H9 (cell line): ENCODE results near the gene PANX2. TPM values are rescaled to one million over a fixed set of nuclear protein-coding genes. Genes with fewer than 3 reads are reported as not detected.

Experiments
- DNase-seq: peaks from one replicate; pipeline ENCODE4 v3.0.0-alpha.2; 2017
- H2AFZ ChIP-seq: one replicate; pipeline ENCODE4 v1.6.1; 2013; ENCODE audit warnings: mild to moderate bottlenecking, low read length, control low read depth, moderate library complexity
- H2AK5ac ChIP-seq: 2 replicates; pipeline ENCODE4 v1.6.1; 2013; ENCODE audit warnings: low read length, control low read depth, mixed read lengths; ENCODE audit not compliant: insufficient read length
- H2BK120ac ChIP-seq: one replicate; pipeline ENCODE4 v1.6.1; 2013; ENCODE audit warnings: low read depth, mild to moderate bottlenecking, low read length, control low read depth, inconsistent platforms; ENCODE audit not compliant: poor library complexity, severe bottlenecking
- H2BK12ac ChIP-seq: 2 replicates; pipeline ENCODE4 v1.6.1; 2013; ENCODE audit warnings: low read length, control low read depth, mixed read lengths, low read depth; ENCODE audit not compliant: insufficient read length
- H2BK15ac ChIP-seq: 2 replicates; pipeline ENCODE4 v1.6.1; 2013; ENCODE audit warnings: low read depth, low read length, control low read depth
- H2BK20ac ChIP-seq: one replicate; pipeline ENCODE4 v1.6.1; 2013; ENCODE audit warnings: low read depth, mild to moderate bottlenecking, low read length, control low read depth, inconsistent platforms; ENCODE audit not compliant: poor library complexity, severe bottlenecking
- H2BK5ac ChIP-seq: 2 replicates; pipeline ENCODE4 v1.6.1; 2013; ENCODE audit warnings: low read length, control low read depth, mixed read lengths; ENCODE audit not compliant: insufficient read length
- H3K14ac ChIP-seq: 2 replicates; pipeline ENCODE4 v1.6.1; 2013; ENCODE audit warnings: low read length, control low read depth; ENCODE audit not compliant: insufficient read depth
- H3K18ac ChIP-seq: 2 replicates; pipeline ENCODE4 v1.6.1; 2013; ENCODE audit warnings: low read depth, mild to moderate bottlenecking, mixed read lengths, low read length, control low read depth; ENCODE audit not compliant: insufficient read length
- H3K23ac ChIP-seq: 2 replicates; pipeline ENCODE4 v1.6.1; 2013; ENCODE audit warnings: low read length, control low read depth, mixed read lengths, low read depth; ENCODE audit not compliant: insufficient read length
- H3K23me2 ChIP-seq: 2 replicates; pipeline ENCODE4 v1.6.1; 2013; ENCODE audit warnings: low read depth, mild to moderate bottlenecking, mixed read lengths, low read length, control low read depth; ENCODE audit not compliant: insufficient read length, poor library complexity, severe bottlenecking
- H3K27ac ChIP-seq: 2 replicates; pipeline ENCODE4 v1.5.1; 2013; ENCODE audit warnings: low read length, control low read depth, mixed read lengths, low read depth; ENCODE audit not compliant: insufficient read length
- H3K27me3 ChIP-seq: 2 replicates; pipeline ENCODE4 v1.6.1; 2013; ENCODE audit warnings: low read length, control low read depth, inconsistent platforms; ENCODE audit not compliant: insufficient read depth
- H3K4ac ChIP-seq: 2 replicates; pipeline ENCODE4 v1.6.1; 2013; ENCODE audit warnings: low read depth, mild to moderate bottlenecking, control low read depth, inconsistent platforms, low read length, moderate library complexity
- H3K4me1 ChIP-seq: 2 replicates; pipeline ENCODE4 v1.6.1; 2013; ENCODE audit warnings: low read length, control low read depth, inconsistent platforms; ENCODE audit not compliant: insufficient read depth
- H3K4me2 ChIP-seq: 2 replicates; pipeline ENCODE4 v1.6.1; 2013; ENCODE audit warnings: low read length, control low read depth, mixed read lengths; ENCODE audit not compliant: insufficient read length, insufficient read depth
- H3K56ac ChIP-seq: 2 replicates; pipeline ENCODE4 v1.6.1; 2013; ENCODE audit warnings: low read depth, mild to moderate bottlenecking, mixed read lengths, low read length, control low read depth; ENCODE audit not compliant: insufficient read length
- H3K79me1 ChIP-seq: 2 replicates; pipeline ENCODE4 v1.6.1; 2013; ENCODE audit warnings: low read depth, mild to moderate bottlenecking, moderate library complexity, low read length, control low read depth, inconsistent platforms; ENCODE audit not compliant: insufficient read depth, poor library complexity, severe bottlenecking
- H3K79me2 ChIP-seq: 2 replicates; pipeline ENCODE4 v1.6.1; 2013; ENCODE audit warnings: low read length, control low read depth, inconsistent platforms; ENCODE audit not compliant: insufficient read depth
- H3K9ac ChIP-seq: 2 replicates; pipeline ENCODE4 v1.6.1; 2013; ENCODE audit warnings: low read length, control low read depth, mixed read lengths; ENCODE audit not compliant: insufficient read length; ENCODE audit errors: extremely low read depth
- H3K9me3 ChIP-seq: one replicate; pipeline ENCODE4 v1.6.1; 2013; ENCODE audit warnings: low read depth, low read length, inconsistent platforms; ENCODE audit not compliant: control insufficient read depth
- H3T11ph ChIP-seq: one replicate; pipeline ENCODE4 v1.6.1; 2013; ENCODE audit warnings: mild to moderate bottlenecking, low read length, control low read depth, inconsistent platforms
- H4K20me1 ChIP-seq: one replicate; pipeline ENCODE4 v1.6.1; 2013; ENCODE audit not compliant: control insufficient read depth, insufficient read length, insufficient read depth
- H4K5ac ChIP-seq: 2 replicates; pipeline ENCODE4 v1.6.1; 2013; ENCODE audit warnings: low read depth, mild to moderate bottlenecking, mixed read lengths, low read length, control low read depth; ENCODE audit not compliant: insufficient read length
- H4K8ac ChIP-seq: replicated peaks from 2 replicates; pipeline ENCODE4 v1.6.1; 2013; ENCODE audit warnings: low read length, control low read depth, mixed read lengths, low read depth; ENCODE audit not compliant: insufficient read length
- H4K91ac ChIP-seq: 2 replicates; pipeline ENCODE4 v1.6.1; 2013; ENCODE audit warnings: low read depth, mild to moderate bottlenecking, moderate library complexity, mixed read lengths, low read length, control low read depth; ENCODE audit not compliant: insufficient read length
- H3K27ac Mint-ChIP-seq, 3 experiments: 2 replicates in 2 of 3; 3 replicates in 1 of 3; pipeline ENCODE4 v1.8.0; 2020 to 2021; ENCODE audit warnings: mixed read lengths in 3 of 3, mild to moderate bottlenecking in 1 of 3, moderate library complexity in 1 of 3
- H3K27me3 Mint-ChIP-seq: 2 replicates; pipeline ENCODE4 v1.8.0; 2021; ENCODE audit warnings: low read depth, mild to moderate bottlenecking, moderate library complexity, mixed read lengths
- H3K36me3 Mint-ChIP-seq, 3 experiments: 2 replicates in 2 of 3; 3 replicates in 1 of 3; pipeline ENCODE4 v1.8.0; 2020 to 2021; ENCODE audit warnings: low read depth in 3 of 3, mixed read lengths in 3 of 3; ENCODE audit not compliant: insufficient read depth in 1 of 3
- H3K4me1 Mint-ChIP-seq, 2 experiments: 2 replicates each; pipeline ENCODE4 v1.8.0; 2020; ENCODE audit warnings: mixed read lengths in 2 of 2
- H3K4me3 Mint-ChIP-seq, 2 experiments: 2 replicates in 1 of 2; 3 replicates in 1 of 2; pipeline ENCODE4 v1.8.0; 2020 to 2021; ENCODE audit warnings: mild to moderate bottlenecking in 2 of 2, mixed read lengths in 2 of 2, moderate library complexity in 1 of 2
- H3K9me3 Mint-ChIP-seq, 2 experiments: 2 replicates in 1 of 2; 3 replicates in 1 of 2; pipeline ENCODE4 v1.8.0; 2020; ENCODE audit warnings: mild to moderate bottlenecking in 2 of 2, mixed read lengths in 2 of 2, moderate library complexity in 1 of 2
- CTCF ChIP-seq: fragments of 200-600 bp; sonication (generic); conservative IDR thresholded peaks from 3 replicates; pipeline ENCODE4 v1.8.0; 2021; ENCODE audit warnings: antibody characterized with exemption, mild to moderate bottlenecking
- WGBS: extraction: QIAGEN DNeasy Blood & Tissue Kit; methylation state at CpG from one replicate; pipeline ENCODE4 v1.1.7; 2013; ENCODE audit warnings: missing lambda C conversion rate, low lambda C conversion rate, mixed read lengths; ENCODE audit not compliant: insufficient read length; ENCODE audit errors: extremely low coverage; 5-methylcytosine and 5-hydroxymethylcytosine counted together
- total RNA-seq: library from RNA; stranded (reverse); gene quantifications from 2 replicates; pipeline ENCODE4 v1.2.1, GENCODE V29; 2021

The PANX2 gene
- total RNA-seq, 1 experiment from 2014 or later, result 8.0 TPM

GRCh38 chr22:50210378-50211139 is 40.0 kb downstream of the PANX2 start:
- no peak overlapping the region for H3K9ac ChIP-seq
- peaks cover 0 to 8% of the 10 kb centered on the region in 2 experiments; a peak in 1 of 5 replicates for H3K9me3 Mint-ChIP-seq
- no peak overlapping the region for H3K4me2 ChIP-seq
- H3K36me3 Mint-ChIP-seq, result peaks cover 26 to 64% (median 61%) of the 10 kb centered on the region in 3 experiments; a peak in 6 of 7 replicates
- WGBS, result no CpG with 5 or more reads among the region's 32 CpGs
- no peak overlapping the region for H3K4me3 Mint-ChIP-seq
- H3K27ac ChIP-seq, result no peak overlapping the region
- no peak for DNase-seq
- no peak overlapping the region for H2BK5ac ChIP-seq
- H3K79me1 ChIP-seq, result no peaks in the 10 kb centered on the region
- no peaks in the 10 kb centered on the region for H4K20me1 ChIP-seq
- no peak overlapping the region for H3K18ac ChIP-seq
- H3K14ac ChIP-seq, result no peak overlapping the region
- H4K91ac ChIP-seq, result no peak overlapping the region
- H3K23me2 ChIP-seq, result no peaks in the 10 kb centered on the region
- peaks cover 2 to 6% of the 10 kb centered on the region in 2 experiments; a peak in 2 of 4 replicates for H3K4me1 Mint-ChIP-seq
- no peak overlapping the region for H3K56ac ChIP-seq
- no peak overlapping the region for H4K8ac ChIP-seq
- no peak overlapping the region for H2AK5ac ChIP-seq
- H4K5ac ChIP-seq, result no peak overlapping the region
- H3K27ac Mint-ChIP-seq, result no peak overlapping the region; a peak in 1 of 7 replicates
- no peak overlapping the region for H3T11ph ChIP-seq
- H3K4me1 ChIP-seq, result no peaks in the 10 kb centered on the region
- H3K9me3 ChIP-seq, result no peaks in the 10 kb centered on the region
- no peak overlapping the region for H3K23ac ChIP-seq
- TF ChIP-seq CTCF, result no peak
- H2AFZ ChIP-seq, result no peak overlapping the region
- H3K27me3 ChIP-seq, result no peaks in the 10 kb centered on the region
- peaks cover 3% of the 10 kb centered on the region; the same call in 1 of the 2 replicates for H3K79me2 ChIP-seq
- no peaks in the 10 kb centered on the region for H3K27me3 Mint-ChIP-seq
- no peak overlapping the region for H2BK20ac ChIP-seq
- H3K4ac ChIP-seq, result no peak overlapping the region
- no peak overlapping the region for H2BK15ac ChIP-seq
- no peak overlapping the region for H2BK12ac ChIP-seq
- no peak overlapping the region for H2BK120ac ChIP-seq
